Keratinocyte (primary cell): ENCODE data around the gene KLRC4.
"Not testable (repeated sequence)": the region's sequence is repeated elsewhere in the genome, so short reads cannot be mapped to it uniquely, and the experiment has no call there.

Source experiments
- EZH2 ChIP-seq: IDR thresholded peaks from one replicate; pipeline ENCODE4 v1.6.1; 2012; ENCODE audit warnings: inconsistent platforms, mild to moderate bottlenecking, low read length, moderate library complexity
- TF ChIP-seq, protein P1 (sequence below), 3 experiments: IDR thresholded peaks in 1 of 3; conservative IDR thresholded peaks in 1 of 3; optimal IDR thresholded peaks in 1 of 3; 2 replicates in 2 of 3; 3 replicates in 1 of 3; pipeline versions ENCODE3 to v1.5.1; 2011; ENCODE audit warnings: low read length in 3 of 3, mild to moderate bottlenecking in 3 of 3, moderate library complexity in 2 of 3, control low read depth in 1 of 3, inconsistent platforms in 1 of 3; ENCODE audit not compliant: insufficient read depth in 2 of 3; ENCODE audit errors: extremely low read depth in 1 of 3

DNA sequence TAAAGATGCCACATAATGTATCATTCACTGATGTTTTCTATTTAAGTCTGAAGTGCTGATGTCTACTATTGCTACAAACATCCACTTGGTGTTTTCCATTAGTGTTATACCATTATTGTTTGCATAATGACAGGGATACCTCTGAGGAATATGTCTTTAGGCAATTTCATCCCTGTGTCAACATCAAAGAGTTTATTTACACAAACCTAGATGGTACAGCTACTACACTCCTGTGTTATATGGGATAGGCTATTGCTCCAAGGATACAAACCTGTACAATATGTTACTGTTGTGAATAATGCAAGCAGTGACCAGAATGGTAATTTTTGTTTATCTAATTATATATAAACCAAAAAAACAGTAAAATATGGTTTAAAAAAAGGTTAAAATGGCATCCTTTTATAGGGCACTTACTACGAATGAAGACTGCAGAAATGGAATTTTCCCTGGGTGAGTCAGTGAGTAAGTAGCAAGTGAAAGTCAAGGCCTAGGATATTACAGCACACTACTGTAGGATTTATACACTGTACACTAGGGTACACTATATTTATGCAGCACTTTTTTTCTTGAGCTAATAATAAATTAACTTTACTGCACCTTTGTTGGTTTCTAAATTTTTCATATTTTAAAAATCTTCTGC lies 14.8 kb upstream of the KLRC4 start:
- TF ChIP-seq EZH2 = not testable (repeated sequence)
- TF ChIP-seq, protein P1, sequence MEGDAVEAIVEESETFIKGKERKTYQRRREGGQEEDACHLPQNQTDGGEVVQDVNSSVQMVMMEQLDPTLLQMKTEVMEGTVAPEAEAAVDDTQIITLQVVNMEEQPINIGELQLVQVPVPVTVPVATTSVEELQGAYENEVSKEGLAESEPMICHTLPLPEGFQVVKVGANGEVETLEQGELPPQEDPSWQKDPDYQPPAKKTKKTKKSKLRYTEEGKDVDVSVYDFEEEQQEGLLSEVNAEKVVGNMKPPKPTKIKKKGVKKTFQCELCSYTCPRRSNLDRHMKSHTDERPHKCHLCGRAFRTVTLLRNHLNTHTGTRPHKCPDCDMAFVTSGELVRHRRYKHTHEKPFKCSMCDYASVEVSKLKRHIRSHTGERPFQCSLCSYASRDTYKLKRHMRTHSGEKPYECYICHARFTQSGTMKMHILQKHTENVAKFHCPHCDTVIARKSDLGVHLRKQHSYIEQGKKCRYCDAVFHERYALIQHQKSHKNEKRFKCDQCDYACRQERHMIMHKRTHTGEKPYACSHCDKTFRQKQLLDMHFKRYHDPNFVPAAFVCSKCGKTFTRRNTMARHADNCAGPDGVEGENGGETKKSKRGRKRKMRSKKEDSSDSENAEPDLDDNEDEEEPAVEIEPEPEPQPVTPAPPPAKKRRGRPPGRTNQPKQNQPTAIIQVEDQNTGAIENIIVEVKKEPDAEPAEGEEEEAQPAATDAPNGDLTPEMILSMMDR (optimal IDR thresholded peaks at IDR 0.05 in 1 of 3, IDR thresholded peaks at IDR 0.05 in 1 of 3, conservative IDR thresholded peaks at IDR 0.05 in 1 of 3; ENCODE audit: extremely low read depth in 1 of 3, insufficient read depth in 2 of 3, low read length in 3 of 3) = not testable (repeated sequence)
